GM13976 (cell line): Measurements from ENCODE around the gene ZNF554.
"Not testable (repeated sequence)": the region's sequence is repeated elsewhere in the genome, so short reads cannot be mapped to it uniquely, and the experiment has no call there.

Experiments
- DNase-seq: peaks from one replicate; pipeline ENCODE4 v3.0.0; 2012; ENCODE audit warnings: low spot score
- CTCF ChIP-seq: IDR thresholded peaks from 2 replicates; pipeline ENCODE4 v1.5.1; 2012; ENCODE audit warnings: borderline replicate concordance, mild to moderate bottlenecking; ENCODE audit not compliant: insufficient read depth; ENCODE audit errors: extremely low read depth, missing control alignments, control extremely low read depth
- in situ Hi-C: fragments of 300-500 bp; cut with MboI; formaldehyde crosslinking; loops from one replicate; pipeline ENCODE4 v1.12.0; 2022; ENCODE audit warnings: low sequenced_read_pairs, mixed read lengths, inconsistent platforms; ENCODE audit not compliant: unreplicated experiment

ZNF554 gene

GRCh38 chr19:2812414-2813234, 7.0 kb upstream of the ZNF554 start:
- no peak for TF ChIP-seq CTCF
- peak; percentile 23 for DNase-seq
- in situ Hi-C loops, result no loop called here

GRCh38 chr19:2813235-2814160, 6.2 kb upstream of the ZNF554 start:
- no peak for DNase-seq
- in situ Hi-C loops, result no loop called here
- TF ChIP-seq CTCF, result no peak

DNA sequence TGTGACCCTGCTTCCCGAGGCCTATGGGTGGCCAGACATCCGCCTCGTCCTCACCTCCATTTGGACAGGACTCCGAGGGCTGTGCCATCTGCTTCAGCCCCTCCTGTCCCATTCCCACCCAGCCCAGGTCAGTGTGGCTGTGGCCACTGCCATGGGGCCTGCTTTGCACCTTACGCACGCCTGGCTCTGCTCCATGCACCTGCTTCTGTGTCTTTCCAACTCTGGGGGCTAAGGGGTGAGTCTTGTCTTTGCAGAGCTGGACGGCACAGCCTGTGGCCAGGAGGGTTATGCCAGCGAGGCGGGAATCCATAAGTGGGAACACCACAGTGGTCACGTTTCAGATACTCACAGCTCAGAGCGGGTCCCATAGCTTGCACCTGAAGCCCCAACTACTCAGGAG, 5.2 kb upstream of the ZNF554 start:
- in situ Hi-C loops, result no loop called here
- TF ChIP-seq CTCF, result no peak
- DNase-seq, result no peak

GRCh38 chr19:2815191-2815614, 4.5 kb upstream of the ZNF554 start:
- in situ Hi-C loops, result no loop called here
- TF ChIP-seq CTCF, result no peak
- DNase-seq, result no peak

DNA sequence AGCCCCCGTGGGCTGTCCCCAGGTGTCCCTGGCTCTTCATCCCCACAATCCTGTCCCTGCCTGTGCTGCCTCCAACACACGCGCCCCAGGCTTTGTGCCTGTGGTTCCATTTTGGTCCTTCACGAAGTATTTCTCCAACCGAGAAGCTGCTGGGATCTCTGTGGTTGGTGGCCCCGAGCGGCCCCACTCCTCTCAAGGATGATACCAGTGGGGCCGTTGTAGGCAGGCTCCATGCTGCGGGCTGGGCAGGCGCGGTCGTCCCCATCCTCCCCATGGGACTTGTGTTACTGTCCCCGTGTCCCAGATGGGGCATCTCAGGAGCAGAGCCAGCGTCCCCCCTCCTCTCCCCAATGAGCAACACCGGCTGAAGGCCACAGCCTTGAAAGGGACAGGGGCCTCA, 3.7 kb upstream of the ZNF554 start:
- DNase-seq, result no peak
- no peak for TF ChIP-seq CTCF
- in situ Hi-C loops, result no loop called here

- DNase-seq, result no peak
- TF ChIP-seq CTCF, result no peak
- in situ Hi-C loops, result no loop called here
These were observed 3.0 kb upstream of the ZNF554 start for GRCh38 chr19:2816641-2817040.

DNA sequence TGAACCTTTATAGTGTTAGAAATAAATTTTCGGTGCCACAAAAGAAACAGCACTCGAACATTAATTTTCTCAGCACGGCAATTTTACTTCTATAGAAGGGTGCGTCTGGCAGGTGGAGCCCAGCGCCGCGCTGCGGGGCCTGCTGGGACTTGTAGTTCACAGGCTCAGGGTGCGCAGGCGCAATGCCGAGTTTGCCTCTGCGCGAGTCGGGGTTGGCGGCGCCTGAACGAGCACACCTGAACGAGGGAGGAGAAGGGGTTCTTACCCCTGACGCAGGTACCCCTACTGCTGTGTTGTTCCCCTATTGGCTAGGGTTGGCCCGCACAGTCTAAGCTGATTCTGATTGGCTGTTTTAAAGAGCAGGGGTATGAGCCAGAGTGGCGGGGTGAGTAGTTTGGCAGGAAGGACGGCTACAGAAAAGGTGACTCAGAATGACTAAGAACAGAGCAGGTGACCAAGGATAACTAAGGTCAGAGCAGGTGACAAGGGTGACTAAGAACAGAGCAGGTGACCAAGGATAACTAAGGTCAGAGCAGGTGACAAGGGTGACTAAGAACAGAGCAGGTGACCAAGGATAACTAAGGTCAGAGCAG, 2.3 kb upstream of the ZNF554 start:
- DNase-seq, in situ Hi-C loops: not testable (repeated sequence)
